Thyroid gland (tissue), 4 donors: ENCODE measurements around the gene PPP1R15A.

Experiments used
- POLR2A ChIP-seq, 2 donors: fragments of 450-650 bp; IDR thresholded peaks; one replicate each; pipeline ENCODE4 v1.6.1; 2017; ENCODE audit warnings: antibody characterized with exemption in 2 of 2, mild to moderate bottlenecking in 2 of 2, moderate library complexity in 1 of 2
- TF ChIP-seq, protein P1 (sequence below), 6 experiments: fragments of 200-600 bp in 3 of 6; fragments of 450-650 bp in 3 of 6; sonication (generic) in 3 of 6; IDR thresholded peaks; one replicate each; pipeline ENCODE4 v1.5.1; 2016 to 2019; ENCODE audit warnings: antibody characterized with exemption in 6 of 6, mild to moderate bottlenecking in 2 of 6, inconsistent platforms in 1 of 6, moderate library complexity in 1 of 6

DNA sequence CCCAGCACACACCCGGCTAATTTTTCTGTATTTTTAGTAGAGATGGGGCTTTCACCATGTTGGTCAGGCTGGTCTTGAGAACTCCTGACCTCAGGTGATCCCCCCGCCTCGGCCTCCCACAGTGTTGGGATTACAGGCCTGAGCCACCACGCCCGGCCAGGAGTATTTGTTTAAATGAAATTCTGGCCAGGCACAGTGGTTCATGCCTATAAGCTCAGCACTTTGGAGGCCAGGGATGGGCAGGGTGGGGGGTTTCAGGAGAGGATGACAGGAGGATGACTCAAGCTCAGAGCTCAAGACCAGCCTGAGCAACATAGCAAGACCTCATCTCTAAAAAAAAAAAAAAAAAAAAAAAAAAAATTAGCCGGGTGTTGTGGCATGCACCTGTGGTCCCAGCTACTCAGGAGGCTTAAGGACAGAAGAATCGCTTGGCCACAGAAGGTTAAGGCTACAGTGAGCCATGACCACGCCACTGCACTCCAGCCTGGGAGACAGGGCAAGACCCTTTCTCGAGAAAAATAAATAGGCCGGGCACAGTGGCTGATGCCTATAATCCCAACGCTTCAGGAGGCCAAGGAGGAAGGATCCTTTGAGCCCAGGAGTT, 53.1 kb downstream of the PPP1R15A start:
- TF ChIP-seq, protein P1, sequence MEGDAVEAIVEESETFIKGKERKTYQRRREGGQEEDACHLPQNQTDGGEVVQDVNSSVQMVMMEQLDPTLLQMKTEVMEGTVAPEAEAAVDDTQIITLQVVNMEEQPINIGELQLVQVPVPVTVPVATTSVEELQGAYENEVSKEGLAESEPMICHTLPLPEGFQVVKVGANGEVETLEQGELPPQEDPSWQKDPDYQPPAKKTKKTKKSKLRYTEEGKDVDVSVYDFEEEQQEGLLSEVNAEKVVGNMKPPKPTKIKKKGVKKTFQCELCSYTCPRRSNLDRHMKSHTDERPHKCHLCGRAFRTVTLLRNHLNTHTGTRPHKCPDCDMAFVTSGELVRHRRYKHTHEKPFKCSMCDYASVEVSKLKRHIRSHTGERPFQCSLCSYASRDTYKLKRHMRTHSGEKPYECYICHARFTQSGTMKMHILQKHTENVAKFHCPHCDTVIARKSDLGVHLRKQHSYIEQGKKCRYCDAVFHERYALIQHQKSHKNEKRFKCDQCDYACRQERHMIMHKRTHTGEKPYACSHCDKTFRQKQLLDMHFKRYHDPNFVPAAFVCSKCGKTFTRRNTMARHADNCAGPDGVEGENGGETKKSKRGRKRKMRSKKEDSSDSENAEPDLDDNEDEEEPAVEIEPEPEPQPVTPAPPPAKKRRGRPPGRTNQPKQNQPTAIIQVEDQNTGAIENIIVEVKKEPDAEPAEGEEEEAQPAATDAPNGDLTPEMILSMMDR (IDR thresholded peaks at IDR 0.05), result no peak
- TF ChIP-seq POLR2A (IDR thresholded peaks at IDR 0.05), result no peak
